Neural cell (in vitro differentiated cells): ENCODE results near the gene CAPN5.

Experiments
- EZH2 ChIP-seq: fragments of 200-600, 300-800 bp; shearing (Covaris generic), sonication (generic); IDR thresholded peaks from 2 replicates; pipeline ENCODE4 v1.6.1; 2014; ENCODE audit warnings: antibody characterized with exemption, low read length, borderline replicate concordance, mild to moderate bottlenecking; ENCODE audit not compliant: insufficient read depth, poor library complexity, severe bottlenecking
- POLR2AphosphoS5 ChIP-seq: IDR thresholded peaks from 2 replicates; pipeline ENCODE4 v1.6.1; 2012
- TF ChIP-seq, protein P1 (sequence below): fragments of 450-650 bp; IDR thresholded peaks from 2 replicates; pipeline ENCODE4 v1.5.1; 2014; ENCODE audit warnings: antibody characterized with exemption, mild to moderate bottlenecking, moderate library complexity; ENCODE audit not compliant: poor library complexity, severe bottlenecking
- TF ChIP-seq, protein P2 (sequence below): IDR thresholded peaks from 2 replicates; pipeline ENCODE4 v1.6.1; 2012; ENCODE audit warnings: borderline replicate concordance

DNA sequence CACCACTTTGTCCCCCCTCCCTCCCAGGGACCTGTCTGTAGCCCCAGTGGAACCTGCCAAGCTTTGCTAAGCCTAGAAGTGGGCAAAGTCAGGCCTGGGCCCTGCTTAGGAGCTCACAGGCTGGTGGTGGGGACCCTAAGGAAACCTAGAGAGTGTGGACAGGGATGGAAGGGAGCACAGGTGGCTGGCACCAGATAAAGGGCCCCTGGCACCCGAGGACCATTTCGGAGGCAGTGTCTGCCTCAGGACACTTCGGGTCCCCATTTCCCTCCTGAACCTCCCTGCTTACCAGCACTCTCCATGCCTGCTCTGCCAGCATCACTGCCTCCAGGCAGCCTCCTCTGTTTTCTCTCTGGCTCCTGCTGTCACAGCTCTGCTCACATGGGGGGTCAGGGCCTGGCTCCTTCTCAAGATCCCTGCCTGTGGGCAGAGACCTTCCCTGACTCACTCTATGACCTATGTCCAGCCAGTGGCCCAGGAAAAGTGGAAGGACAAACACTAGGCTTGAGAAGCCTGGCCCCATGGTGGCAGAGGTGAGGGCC, 22.3 kb downstream of the CAPN5 start:
- TF ChIP-seq, protein P1, sequence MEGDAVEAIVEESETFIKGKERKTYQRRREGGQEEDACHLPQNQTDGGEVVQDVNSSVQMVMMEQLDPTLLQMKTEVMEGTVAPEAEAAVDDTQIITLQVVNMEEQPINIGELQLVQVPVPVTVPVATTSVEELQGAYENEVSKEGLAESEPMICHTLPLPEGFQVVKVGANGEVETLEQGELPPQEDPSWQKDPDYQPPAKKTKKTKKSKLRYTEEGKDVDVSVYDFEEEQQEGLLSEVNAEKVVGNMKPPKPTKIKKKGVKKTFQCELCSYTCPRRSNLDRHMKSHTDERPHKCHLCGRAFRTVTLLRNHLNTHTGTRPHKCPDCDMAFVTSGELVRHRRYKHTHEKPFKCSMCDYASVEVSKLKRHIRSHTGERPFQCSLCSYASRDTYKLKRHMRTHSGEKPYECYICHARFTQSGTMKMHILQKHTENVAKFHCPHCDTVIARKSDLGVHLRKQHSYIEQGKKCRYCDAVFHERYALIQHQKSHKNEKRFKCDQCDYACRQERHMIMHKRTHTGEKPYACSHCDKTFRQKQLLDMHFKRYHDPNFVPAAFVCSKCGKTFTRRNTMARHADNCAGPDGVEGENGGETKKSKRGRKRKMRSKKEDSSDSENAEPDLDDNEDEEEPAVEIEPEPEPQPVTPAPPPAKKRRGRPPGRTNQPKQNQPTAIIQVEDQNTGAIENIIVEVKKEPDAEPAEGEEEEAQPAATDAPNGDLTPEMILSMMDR = no peak
- TF ChIP-seq EZH2 (no peak), POLR2AphosphoS5 (no peak)
- TF ChIP-seq, protein P2, sequence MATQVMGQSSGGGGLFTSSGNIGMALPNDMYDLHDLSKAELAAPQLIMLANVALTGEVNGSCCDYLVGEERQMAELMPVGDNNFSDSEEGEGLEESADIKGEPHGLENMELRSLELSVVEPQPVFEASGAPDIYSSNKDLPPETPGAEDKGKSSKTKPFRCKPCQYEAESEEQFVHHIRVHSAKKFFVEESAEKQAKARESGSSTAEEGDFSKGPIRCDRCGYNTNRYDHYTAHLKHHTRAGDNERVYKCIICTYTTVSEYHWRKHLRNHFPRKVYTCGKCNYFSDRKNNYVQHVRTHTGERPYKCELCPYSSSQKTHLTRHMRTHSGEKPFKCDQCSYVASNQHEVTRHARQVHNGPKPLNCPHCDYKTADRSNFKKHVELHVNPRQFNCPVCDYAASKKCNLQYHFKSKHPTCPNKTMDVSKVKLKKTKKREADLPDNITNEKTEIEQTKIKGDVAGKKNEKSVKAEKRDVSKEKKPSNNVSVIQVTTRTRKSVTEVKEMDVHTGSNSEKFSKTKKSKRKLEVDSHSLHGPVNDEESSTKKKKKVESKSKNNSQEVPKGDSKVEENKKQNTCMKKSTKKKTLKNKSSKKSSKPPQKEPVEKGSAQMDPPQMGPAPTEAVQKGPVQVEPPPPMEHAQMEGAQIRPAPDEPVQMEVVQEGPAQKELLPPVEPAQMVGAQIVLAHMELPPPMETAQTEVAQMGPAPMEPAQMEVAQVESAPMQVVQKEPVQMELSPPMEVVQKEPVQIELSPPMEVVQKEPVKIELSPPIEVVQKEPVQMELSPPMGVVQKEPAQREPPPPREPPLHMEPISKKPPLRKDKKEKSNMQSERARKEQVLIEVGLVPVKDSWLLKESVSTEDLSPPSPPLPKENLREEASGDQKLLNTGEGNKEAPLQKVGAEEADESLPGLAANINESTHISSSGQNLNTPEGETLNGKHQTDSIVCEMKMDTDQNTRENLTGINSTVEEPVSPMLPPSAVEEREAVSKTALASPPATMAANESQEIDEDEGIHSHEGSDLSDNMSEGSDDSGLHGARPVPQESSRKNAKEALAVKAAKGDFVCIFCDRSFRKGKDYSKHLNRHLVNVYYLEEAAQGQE = no peak
